ENCODE results near the gene CEP57L1. TPM values are rescaled to one million over a fixed set of nuclear protein-coding genes. Genes with fewer than 3 reads are reported as not detected.

CEP57L1 gene
- total RNA-seq, 1 experiment from 2014 or later, result 8.4 TPM

DNA sequence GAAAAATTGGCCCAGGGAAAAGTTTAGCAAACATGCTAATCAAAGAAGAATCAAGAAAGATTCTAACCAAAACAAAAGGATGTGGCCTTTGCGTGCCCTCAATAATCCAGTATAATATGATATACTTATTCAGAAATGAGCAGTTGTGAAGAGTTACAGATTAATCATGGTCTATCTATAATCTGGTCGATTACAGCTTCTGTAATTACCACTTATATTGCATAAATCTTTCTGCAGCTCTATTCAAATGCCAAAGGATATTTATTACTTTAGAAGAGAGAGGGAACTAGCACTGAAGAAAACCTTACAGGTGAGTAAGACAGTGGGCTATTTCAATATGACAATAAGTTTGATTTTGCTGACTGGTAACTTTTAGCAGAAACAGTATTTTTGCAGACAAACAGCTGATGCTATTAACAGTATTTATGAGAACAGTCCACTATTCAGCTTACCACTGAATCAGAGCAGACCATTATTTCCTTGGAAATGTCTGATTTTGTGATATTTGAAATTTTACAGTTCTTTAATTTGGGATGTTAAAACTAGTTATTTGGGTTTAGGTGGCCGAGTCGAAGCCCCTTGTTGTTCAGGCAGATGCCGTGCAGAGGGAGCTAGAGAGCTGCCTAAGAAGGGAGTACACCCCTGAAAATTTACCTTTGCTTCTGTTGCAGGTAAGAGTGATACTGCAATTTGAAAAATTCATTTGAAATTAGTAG lies 92.2 kb downstream of the CEP57L1 start:
- Histone ChIP-seq H2BK12ac (ENCODE audit: insufficient read length, low read depth, low read length) (no peak overlapping the region), H2BK5ac (ENCODE audit: insufficient read length, low read length) (no peak overlapping the region), H4K20me1 (ENCODE audit: control insufficient read depth, insufficient read depth, insufficient read length) (no peaks in the 10 kb centered on the region), H2BK20ac (ENCODE audit: low read depth, low read length, poor library complexity, severe bottlenecking) (no peak overlapping the region), H3K4me2 (ENCODE audit: insufficient read depth, insufficient read length, low read length) (no peak overlapping the region), H2AK5ac (ENCODE audit: insufficient read length, low read length) (no peak overlapping the region), H3K14ac (ENCODE audit: insufficient read depth, low read length) (no peak overlapping the region), H3K23me2 (ENCODE audit: insufficient read length, low read depth, low read length, poor library complexity, severe bottlenecking) (no peaks in the 10 kb centered on the region), H3K79me1 (ENCODE audit: insufficient read depth, low read depth, low read length, poor library complexity, severe bottlenecking) (no peaks in the 10 kb centered on the region), H2AFZ (ENCODE audit: low read length) (no peak overlapping the region), H3K18ac (ENCODE audit: insufficient read length, low read depth, low read length) (no peak overlapping the region), H3K27ac (ENCODE audit: insufficient read length, low read depth, low read length) (no peak overlapping the region), H3K9me3 (ENCODE audit: control insufficient read depth, low read depth, low read length) (no peaks in the 10 kb centered on the region), H2BK120ac (ENCODE audit: low read depth, low read length, poor library complexity, severe bottlenecking) (no peak overlapping the region), H3K9ac (ENCODE audit: extremely low read depth, insufficient read length, low read length) (no peak overlapping the region), H3K4me1 (ENCODE audit: insufficient read depth, low read length) (no peaks in the 10 kb centered on the region; the same call in 1 of the 2 replicates), H4K8ac (replicated peaks; ENCODE audit: insufficient read length, low read depth, low read length) (no peak overlapping the region), H3K4ac (ENCODE audit: low read depth, low read length) (no peak overlapping the region), H3K27me3 (ENCODE audit: insufficient read depth, low read length) (no peaks in the 10 kb centered on the region), H3K23ac (ENCODE audit: insufficient read length, low read depth, low read length) (no peak overlapping the region), H4K91ac (ENCODE audit: insufficient read length, low read depth, low read length) (no peak overlapping the region), H3T11ph (ENCODE audit: low read length) (no peak overlapping the region), H4K5ac (ENCODE audit: insufficient read length, low read depth, low read length) (no peak overlapping the region), H3K56ac (ENCODE audit: insufficient read length, low read depth, low read length) (no peak overlapping the region), H2BK15ac (ENCODE audit: low read depth, low read length) (no peak overlapping the region), H3K79me2 (ENCODE audit: insufficient read depth, low read length) (no peaks in the 10 kb centered on the region)
- H3K27ac Mint-ChIP-seq, result no peak overlapping the region
- no peaks in the 10 kb centered on the region for H3K27me3 Mint-ChIP-seq (ENCODE audit: low read depth)
- peaks cover 8 to 18% (median 16%) of the 10 kb centered on the region in 3 experiments; a peak in 6 of 7 replicates for H3K36me3 Mint-ChIP-seq (ENCODE audit: insufficient read depth in 1 of 3, low read depth in 3 of 3)
- no CpG with 5 or more reads among the region's 5 CpGs for WGBS (ENCODE audit: extremely low coverage, insufficient read length, low lambda C conversion rate)
- TF ChIP-seq, protein P1, sequence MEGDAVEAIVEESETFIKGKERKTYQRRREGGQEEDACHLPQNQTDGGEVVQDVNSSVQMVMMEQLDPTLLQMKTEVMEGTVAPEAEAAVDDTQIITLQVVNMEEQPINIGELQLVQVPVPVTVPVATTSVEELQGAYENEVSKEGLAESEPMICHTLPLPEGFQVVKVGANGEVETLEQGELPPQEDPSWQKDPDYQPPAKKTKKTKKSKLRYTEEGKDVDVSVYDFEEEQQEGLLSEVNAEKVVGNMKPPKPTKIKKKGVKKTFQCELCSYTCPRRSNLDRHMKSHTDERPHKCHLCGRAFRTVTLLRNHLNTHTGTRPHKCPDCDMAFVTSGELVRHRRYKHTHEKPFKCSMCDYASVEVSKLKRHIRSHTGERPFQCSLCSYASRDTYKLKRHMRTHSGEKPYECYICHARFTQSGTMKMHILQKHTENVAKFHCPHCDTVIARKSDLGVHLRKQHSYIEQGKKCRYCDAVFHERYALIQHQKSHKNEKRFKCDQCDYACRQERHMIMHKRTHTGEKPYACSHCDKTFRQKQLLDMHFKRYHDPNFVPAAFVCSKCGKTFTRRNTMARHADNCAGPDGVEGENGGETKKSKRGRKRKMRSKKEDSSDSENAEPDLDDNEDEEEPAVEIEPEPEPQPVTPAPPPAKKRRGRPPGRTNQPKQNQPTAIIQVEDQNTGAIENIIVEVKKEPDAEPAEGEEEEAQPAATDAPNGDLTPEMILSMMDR (conservative IDR thresholded peaks at IDR 0.05), result peak; percentile 94
- H3K9me3 Mint-ChIP-seq, result peaks cover 20 to 25% of the 10 kb centered on the region in 2 experiments
- H3K4me3 Mint-ChIP-seq, result no peak overlapping the region
- peaks cover 11 to 12% of the 10 kb centered on the region in 2 experiments for H3K4me1 Mint-ChIP-seq
- DNase-seq, result peak; percentile 40
